Esophagus muscularis mucosa (tissue), 3 donors: ENCODE data around the gene ACVR2B.

Experiments
- POLR2AphosphoS5 ChIP-seq, 2 donors: sonication (generic); formaldehyde crosslinking; IDR thresholded peaks; one replicate each; pipeline ENCODE4 v1.6.1; 2017; ENCODE audit warnings: antibody characterized with exemption in 2 of 2
- TF ChIP-seq, protein P1 (sequence below), 3 experiments: fragments of 200-600 bp in 2 of 3; fragments of 450-650 bp in 1 of 3; sonication (generic) in 2 of 3; IDR thresholded peaks; one replicate each; pipeline ENCODE4 v1.5.1; 2017 to 2019; ENCODE audit warnings: antibody characterized with exemption in 3 of 3, mild to moderate bottlenecking in 2 of 3, moderate library complexity in 1 of 3

GRCh38 chr3:38453075-38453912, at the start of gene ACVR2B:
- TF ChIP-seq, protein P1, sequence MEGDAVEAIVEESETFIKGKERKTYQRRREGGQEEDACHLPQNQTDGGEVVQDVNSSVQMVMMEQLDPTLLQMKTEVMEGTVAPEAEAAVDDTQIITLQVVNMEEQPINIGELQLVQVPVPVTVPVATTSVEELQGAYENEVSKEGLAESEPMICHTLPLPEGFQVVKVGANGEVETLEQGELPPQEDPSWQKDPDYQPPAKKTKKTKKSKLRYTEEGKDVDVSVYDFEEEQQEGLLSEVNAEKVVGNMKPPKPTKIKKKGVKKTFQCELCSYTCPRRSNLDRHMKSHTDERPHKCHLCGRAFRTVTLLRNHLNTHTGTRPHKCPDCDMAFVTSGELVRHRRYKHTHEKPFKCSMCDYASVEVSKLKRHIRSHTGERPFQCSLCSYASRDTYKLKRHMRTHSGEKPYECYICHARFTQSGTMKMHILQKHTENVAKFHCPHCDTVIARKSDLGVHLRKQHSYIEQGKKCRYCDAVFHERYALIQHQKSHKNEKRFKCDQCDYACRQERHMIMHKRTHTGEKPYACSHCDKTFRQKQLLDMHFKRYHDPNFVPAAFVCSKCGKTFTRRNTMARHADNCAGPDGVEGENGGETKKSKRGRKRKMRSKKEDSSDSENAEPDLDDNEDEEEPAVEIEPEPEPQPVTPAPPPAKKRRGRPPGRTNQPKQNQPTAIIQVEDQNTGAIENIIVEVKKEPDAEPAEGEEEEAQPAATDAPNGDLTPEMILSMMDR (IDR thresholded peaks at IDR 0.05): no peak
- TF ChIP-seq POLR2AphosphoS5 (IDR thresholded peaks at IDR 0.05): peak; percentile 25 to 39
